HFF-Myc (cell line): ENCODE results near the gene TEX19.

Experiments used
- DNase-seq: peaks from one replicate; pipeline ENCODE4 v3.0.0-alpha.2; 2011; ENCODE audit warnings: low read depth; ENCODE audit errors: extremely low read depth
- H3K4me3 ChIP-seq: replicated peaks from 2 replicates; pipeline ENCODE4 v1.5.1; 2011; ENCODE audit warnings: low read depth, mild to moderate bottlenecking, control low read depth, low read length
- CTCF ChIP-seq: IDR thresholded peaks from 2 replicates; pipeline ENCODE4 v1.5.1; 2012; ENCODE audit warnings: mild to moderate bottlenecking, low read depth, low read length, control low read depth; ENCODE audit errors: missing control alignments

Gene TEX19

DNA sequence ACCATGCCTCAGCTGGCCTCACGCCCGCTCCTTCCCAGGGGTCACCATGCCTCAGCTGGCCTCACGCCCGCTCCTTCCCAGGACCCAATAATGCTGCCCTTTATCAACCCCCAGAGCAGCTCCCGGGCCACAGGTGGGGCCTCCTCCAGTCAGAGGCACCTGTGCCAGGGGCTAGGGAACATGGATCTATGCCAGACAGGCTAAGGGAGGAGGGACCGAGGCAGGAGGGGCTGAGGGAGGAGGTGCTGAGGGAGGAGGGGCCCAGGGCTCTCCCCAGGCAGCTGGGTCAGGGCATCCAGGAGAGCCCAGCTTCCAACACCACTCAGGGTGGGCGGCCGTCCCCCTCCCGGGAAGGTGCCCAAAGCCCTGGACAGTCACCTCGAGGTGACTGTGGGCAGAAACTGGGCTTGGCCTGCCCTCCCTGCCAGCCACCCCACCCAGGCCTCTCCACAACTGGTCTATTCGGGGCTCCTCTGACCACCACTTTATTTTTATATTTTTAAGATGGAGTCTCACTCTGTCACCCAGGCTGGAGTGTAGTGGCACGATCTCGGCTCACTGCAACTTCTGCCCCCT is 31.9 kb downstream of the TEX19 start:
- DNase-seq = no peak
- no peak for TF ChIP-seq CTCF
- no peak overlapping the region for H3K4me3 ChIP-seq

GRCh38 chr17:82391496-82392066 is 32.5 kb downstream of the TEX19 start:
- DNase-seq = no peak
- H3K4me3 ChIP-seq = no peak overlapping the region
- TF ChIP-seq CTCF = no peak

GRCh38 chr17:82392209-82392920 is 33.3 kb downstream of the TEX19 start:
- no peak for TF ChIP-seq CTCF
- DNase-seq = no peak
- H3K4me3 ChIP-seq = no peak overlapping the region

DNA sequence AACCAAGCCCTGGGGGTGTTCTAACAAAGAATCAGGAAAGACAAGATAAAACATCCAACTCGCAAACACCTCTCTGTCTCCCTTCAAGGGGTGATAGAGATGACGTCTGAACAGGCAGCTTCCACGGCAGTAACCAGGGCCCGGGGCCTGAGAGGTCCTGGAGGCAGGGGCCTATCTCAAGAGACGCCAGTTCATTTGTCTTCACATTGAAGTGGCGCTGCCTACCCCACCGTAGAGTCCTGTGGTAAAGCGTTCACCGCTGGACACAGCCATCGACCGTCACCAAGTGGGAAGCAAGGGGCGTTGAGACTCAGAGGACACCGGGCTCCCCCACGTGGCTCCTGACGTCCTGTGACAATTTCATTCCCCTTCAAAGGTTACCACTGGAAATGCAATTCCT is 33.9 kb downstream of the TEX19 start:
- DNase-seq = no peak
- no peak overlapping the region for H3K4me3 ChIP-seq
- no peak for TF ChIP-seq CTCF

DNA sequence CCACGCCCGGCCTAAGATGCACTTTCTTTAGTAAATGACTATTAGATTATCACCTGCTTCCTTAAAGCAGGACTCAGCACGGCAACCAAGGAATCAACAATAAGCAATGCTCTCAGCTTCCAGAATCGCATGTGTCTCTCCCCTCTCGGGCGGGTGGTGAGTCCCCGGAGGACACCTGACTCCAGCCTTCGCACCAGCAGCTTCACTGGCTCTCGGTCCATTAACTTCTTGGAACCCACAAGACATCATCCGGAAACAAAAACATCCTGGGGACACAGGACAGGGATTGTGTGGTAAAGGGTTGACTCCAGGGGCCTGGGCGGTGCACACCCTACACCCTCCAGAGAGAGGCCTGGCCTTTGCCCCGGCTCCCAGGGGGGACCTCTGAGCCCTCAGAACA is 35.2 kb downstream of the TEX19 start:
- TF ChIP-seq CTCF = no peak
- H3K4me3 ChIP-seq = no peak overlapping the region
- no peak for DNase-seq

DNA sequence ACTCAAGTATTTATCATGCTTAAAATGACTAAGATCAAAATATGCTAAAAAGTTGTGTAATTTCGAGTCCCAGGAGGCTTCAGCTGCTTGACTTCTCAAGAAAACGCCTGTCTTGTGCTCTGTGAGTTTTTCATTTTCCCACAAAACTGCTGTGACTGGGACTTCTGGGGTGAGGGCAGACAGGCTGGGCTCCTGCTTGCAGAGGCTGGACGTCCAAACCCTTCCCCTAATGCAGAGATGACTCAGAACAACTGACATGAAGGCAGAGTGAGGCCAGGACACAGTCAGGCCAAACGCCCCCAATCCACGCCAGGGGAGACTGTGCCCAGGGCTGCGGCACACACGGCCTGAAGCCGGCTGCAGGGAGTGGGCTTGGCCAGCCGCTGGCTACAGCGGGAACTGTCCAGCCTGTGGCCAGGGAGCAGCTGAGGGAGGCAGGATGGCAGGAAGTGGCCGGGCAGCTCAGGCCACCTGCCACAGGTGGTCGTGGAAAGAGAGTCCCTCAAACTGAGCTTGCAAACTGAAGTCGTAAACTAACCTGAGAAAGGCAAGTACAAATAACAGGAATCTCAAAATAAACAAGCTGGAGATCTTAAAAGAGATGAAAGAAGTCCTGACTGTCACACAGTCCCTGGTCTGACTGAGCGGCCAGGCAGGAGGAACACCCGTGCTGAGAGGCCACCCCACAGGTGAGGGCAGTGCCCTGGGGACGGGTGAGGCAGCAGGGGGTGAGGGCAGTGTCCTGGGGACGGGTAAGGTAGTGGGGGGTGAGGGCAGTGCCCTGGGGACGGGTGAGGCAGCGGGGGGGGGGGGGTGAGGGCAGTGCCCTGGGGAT is 37.8 kb downstream of the TEX19 start:
- H3K4me3 ChIP-seq = no peak overlapping the region
- DNase-seq = no peak
- no peak for TF ChIP-seq CTCF
